ENCODE results near the gene ZFR2. TPM values are rescaled to one million over a fixed set of nuclear protein-coding genes. Genes with fewer than 3 reads are reported as not detected.
A peak's percentile ranks its signal among the peaks of the same experiment; 100 is the strongest.
"Not testable (repeated sequence)": the region's sequence is repeated elsewhere in the genome, so short reads cannot be mapped to it uniquely, and the experiment has no call there.

The ZFR2 gene
- total RNA-seq, 1 experiment from 2014 or later, result 1.7 TPM

DNA sequence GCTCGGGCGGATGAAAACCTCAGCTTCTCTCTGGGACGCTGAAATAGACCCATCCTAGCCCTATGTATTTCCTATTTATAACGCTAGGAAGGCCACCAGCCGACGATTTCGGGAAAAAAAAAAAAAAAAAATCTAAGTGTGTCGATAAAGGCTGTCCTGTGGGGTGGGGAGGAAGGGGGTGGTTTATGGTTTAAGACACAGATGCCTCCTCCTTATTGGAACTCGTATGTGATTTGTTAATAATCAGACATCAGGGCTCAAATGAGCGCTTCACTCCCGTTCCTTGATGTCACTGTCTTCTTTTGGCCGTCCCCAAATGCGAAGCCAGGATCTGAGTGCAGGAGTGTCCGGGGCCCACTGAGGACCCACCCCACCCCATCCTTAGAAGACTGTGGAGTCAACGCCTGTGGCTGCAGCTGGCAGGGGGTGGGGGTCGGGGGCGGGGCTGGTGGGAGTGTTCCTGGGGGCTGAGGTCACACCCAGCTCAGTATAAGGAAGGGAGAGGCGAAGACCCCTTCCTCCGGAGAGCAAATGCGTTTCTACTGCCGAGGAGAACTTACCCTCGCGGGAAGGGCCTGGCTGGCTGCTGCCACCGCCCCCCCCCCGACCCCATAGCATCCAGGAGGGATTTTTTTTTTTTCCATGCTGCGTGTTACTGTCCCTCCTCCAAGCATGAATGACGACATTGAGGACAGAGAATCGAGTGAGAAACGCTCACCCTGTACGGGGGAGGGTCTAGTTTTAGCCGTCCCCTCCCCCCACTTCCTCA lies 12.6 kb upstream of the ZFR2 start:
- POLR2A ChIA-PET (ENCODE audit: low non-redundant PET), result no interaction called here

DNA sequence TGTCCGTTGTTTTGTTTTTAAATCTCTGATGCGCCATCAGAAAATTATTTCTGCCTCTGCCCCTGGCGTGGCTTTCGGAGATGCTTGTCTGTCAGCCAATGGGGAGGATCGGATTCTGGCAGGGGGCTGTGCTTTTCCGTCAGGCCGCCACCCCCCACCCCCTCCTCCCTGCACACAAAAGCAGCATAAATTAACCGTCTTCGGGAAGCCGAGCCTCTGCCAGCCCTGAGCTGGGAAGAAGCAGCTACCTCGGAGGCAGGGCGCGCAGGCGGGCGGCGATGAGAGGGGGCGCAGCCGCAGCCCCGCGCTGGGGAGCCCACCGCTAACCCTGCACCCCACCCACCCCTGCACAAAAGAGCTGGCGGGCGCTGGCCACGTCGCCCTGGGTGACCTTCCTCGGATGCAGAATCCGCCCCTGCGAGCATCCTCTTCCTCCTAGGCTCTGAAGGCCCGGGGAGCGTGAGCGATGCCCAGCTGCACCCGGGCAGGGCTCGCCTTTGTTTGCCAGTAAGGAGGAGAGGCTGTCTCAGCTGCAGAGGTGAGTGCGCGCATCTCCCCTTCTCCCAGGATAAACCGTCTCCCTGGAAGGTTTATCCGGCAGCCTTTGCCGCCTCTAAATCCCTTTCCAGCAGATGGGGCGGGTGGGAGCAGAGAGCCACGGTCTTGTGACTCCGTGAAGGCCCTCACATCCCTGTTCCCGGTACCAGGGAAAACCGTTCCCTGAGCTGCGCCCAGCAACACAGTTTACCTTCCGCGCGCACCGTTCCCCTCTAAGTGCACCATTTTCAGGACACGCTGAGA lies 11.8 kb upstream of the ZFR2 start, which contains the start of gene ATCAY:
TSS of gene ATCAY (plus strand) at position 215 of the 801 bp plus-strand sequence. CDS start 5,083 bp downstream, outside the sequence.
- intact Hi-C loops (cut with micrococcal nuclease; ENCODE audit: unreplicated experiment), result no loop called here
- no TSS peak for BruUV-seq (replicated peaks)
- peak; percentile 75 for DNase-seq (ENCODE audit: low spot score)
- TF ChIP-seq, protein P1, sequence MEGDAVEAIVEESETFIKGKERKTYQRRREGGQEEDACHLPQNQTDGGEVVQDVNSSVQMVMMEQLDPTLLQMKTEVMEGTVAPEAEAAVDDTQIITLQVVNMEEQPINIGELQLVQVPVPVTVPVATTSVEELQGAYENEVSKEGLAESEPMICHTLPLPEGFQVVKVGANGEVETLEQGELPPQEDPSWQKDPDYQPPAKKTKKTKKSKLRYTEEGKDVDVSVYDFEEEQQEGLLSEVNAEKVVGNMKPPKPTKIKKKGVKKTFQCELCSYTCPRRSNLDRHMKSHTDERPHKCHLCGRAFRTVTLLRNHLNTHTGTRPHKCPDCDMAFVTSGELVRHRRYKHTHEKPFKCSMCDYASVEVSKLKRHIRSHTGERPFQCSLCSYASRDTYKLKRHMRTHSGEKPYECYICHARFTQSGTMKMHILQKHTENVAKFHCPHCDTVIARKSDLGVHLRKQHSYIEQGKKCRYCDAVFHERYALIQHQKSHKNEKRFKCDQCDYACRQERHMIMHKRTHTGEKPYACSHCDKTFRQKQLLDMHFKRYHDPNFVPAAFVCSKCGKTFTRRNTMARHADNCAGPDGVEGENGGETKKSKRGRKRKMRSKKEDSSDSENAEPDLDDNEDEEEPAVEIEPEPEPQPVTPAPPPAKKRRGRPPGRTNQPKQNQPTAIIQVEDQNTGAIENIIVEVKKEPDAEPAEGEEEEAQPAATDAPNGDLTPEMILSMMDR (conservative IDR thresholded peaks at IDR 0.05; ENCODE audit: low read depth, low read length), result no peak
- no peak for TF ChIP-seq EZH2 (IDR thresholded peaks at IDR 0.05; ENCODE audit: borderline replicate concordance, low read depth, low read length, poor library complexity, severe bottlenecking)
- Histone ChIP-seq H3K4me1 (ENCODE audit: insufficient read depth, low read length, poor library complexity, severe bottlenecking) (no peaks in the 10 kb centered on the region), H3K4me3 (ENCODE audit: low read depth, low read length, poor library complexity, severe bottlenecking) (peak within 1 kb of the TSS; percentile 26), H3K27ac (ENCODE audit: low read depth, low read length, poor library complexity, severe bottlenecking) (no peak within 1 kb of the TSS), H3K27me3 (replicated peaks; ENCODE audit: insufficient read depth, low read depth, low read length, poor library complexity) (peaks cover 26% of the 10 kb centered on the region), H3K9me3 (ENCODE audit: low read depth, low read length, poor library complexity, severe bottlenecking) (no peaks in the 10 kb centered on the region), H3K36me3 (ENCODE audit: insufficient read depth, low read length, poor library complexity, severe bottlenecking) (no peaks in the 10 kb centered on the region)
- ChIA-PET POLR2A (ENCODE audit: low non-redundant PET) (interaction anchor here (0.7 kb wide), 1 partner anchor 783 kb away, joined by 4 read pairs; no protein-coding TSS in a partner anchor), CTCF (interaction anchor here (0.6 kb wide), 3 partner anchors 125 to 155 kb away, joined by 6 to 8 read pairs (median 6); no protein-coding TSS in a partner anchor)

More for the DNA sequence above, 12.6 kb upstream of the ZFR2 start:
- Histone ChIP-seq H3K4me3 (ENCODE audit: low read depth, low read length, poor library complexity, severe bottlenecking) (peak overlapping the region; percentile 26), H3K9me3 (ENCODE audit: low read depth, low read length, poor library complexity, severe bottlenecking) (no peaks in the 10 kb centered on the region), H3K27ac (ENCODE audit: low read depth, low read length, poor library complexity, severe bottlenecking) (no peak overlapping the region), H3K36me3 (ENCODE audit: insufficient read depth, low read length, poor library complexity, severe bottlenecking) (no peaks in the 10 kb centered on the region), H3K4me1 (ENCODE audit: insufficient read depth, low read length, poor library complexity, severe bottlenecking) (no peaks in the 10 kb centered on the region), H3K27me3 (replicated peaks; ENCODE audit: insufficient read depth, low read depth, low read length, poor library complexity) (peaks cover 26% of the 10 kb centered on the region)
- TF ChIP-seq, protein P1 (conservative IDR thresholded peaks at IDR 0.05; ENCODE audit: low read depth, low read length), result no peak
- no peak for TF ChIP-seq EZH2 (IDR thresholded peaks at IDR 0.05; ENCODE audit: borderline replicate concordance, low read depth, low read length, poor library complexity, severe bottlenecking)
- intact Hi-C loops (cut with micrococcal nuclease; ENCODE audit: unreplicated experiment), result no loop called here
- DNase-seq (ENCODE audit: low spot score), result no peak
- CTCF ChIA-PET, result interaction anchor here (0.6 kb wide), 1 partner anchor 126 kb away, joined by 8 read pairs; no protein-coding TSS in a partner anchor
- no TSS peak for BruUV-seq (replicated peaks)

DNA sequence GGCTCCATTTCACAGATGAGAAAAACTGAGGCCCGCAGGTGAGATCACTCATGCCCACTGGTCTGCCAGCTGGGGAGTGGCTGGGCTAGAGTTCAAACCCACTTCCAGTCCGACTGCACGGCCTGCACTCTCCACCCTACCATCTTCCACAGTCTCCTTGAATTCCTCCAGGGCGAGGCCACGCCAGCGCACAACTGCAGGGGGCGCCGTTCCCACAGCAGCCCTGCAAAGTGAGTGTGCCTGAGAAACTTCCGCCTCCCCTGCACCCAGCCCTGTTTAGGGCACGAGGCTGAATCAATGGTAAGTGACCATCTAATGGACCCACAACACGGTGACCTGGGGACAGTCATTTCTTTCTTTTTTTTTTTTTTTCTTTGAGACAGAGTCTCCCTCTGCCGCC lies 10.8 kb upstream of the ZFR2 start:
- H3K9me3 ChIP-seq (ENCODE audit: low read depth, low read length, poor library complexity, severe bottlenecking), result no peaks in the 10 kb centered on the region
- H3K4me3 ChIP-seq (ENCODE audit: low read depth, low read length, poor library complexity, severe bottlenecking), result no peak overlapping the region
- ChIA-PET CTCF (no interaction called here), POLR2A (ENCODE audit: low non-redundant PET) (no interaction called here)
- H3K36me3 ChIP-seq (ENCODE audit: insufficient read depth, low read length, poor library complexity, severe bottlenecking), result no peaks in the 10 kb centered on the region
- intact Hi-C loops (cut with micrococcal nuclease; ENCODE audit: unreplicated experiment), result no loop called here
- no peak overlapping the region for H3K27ac ChIP-seq (ENCODE audit: low read depth, low read length, poor library complexity, severe bottlenecking)
- H3K27me3 ChIP-seq (replicated peaks; ENCODE audit: insufficient read depth, low read depth, low read length, poor library complexity), result peaks cover 26% of the 10 kb centered on the region
- no peak for DNase-seq (ENCODE audit: low spot score)
- no peaks in the 10 kb centered on the region for H3K4me1 ChIP-seq (ENCODE audit: insufficient read depth, low read length, poor library complexity, severe bottlenecking)
- no TSS peak for BruUV-seq (replicated peaks)
- TF ChIP-seq EZH2 (IDR thresholded peaks at IDR 0.05; ENCODE audit: borderline replicate concordance, low read depth, low read length, poor library complexity, severe bottlenecking), result no peak
- TF ChIP-seq, protein P1 (conservative IDR thresholded peaks at IDR 0.05; ENCODE audit: low read depth, low read length), result peak; percentile 52

DNA sequence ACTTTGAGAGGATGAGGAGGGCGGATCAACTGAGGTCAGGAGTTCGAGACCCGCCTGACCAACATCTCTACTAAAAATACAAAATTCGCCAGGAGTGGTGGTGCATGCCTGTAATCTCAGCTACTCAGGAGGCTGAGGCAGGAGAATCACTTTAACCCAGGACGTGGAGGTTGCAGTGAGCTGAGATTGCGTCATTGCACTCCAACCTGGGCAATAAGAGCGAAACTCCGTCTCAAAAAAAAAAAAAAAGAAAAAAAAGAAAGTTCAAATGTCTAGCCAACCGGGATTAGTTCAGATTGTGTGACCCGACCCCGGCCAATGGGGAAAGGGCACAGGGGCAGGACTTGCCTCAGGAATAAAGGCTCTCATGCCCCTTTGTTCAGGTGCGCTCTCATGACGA lies 5.9 kb upstream of the ZFR2 start:
- BruUV-seq (replicated peaks); H3K27me3 ChIP-seq (replicated peaks; ENCODE audit: insufficient read depth, low read depth, low read length, poor library complexity); H3K27ac ChIP-seq (ENCODE audit: low read depth, low read length, poor library complexity, severe bottlenecking); H3K36me3 ChIP-seq (ENCODE audit: insufficient read depth, low read length, poor library complexity, severe bottlenecking); CTCF ChIA-PET; DNase-seq (ENCODE audit: low spot score); H3K4me3 ChIP-seq (ENCODE audit: low read depth, low read length, poor library complexity, severe bottlenecking); H3K4me1 ChIP-seq (ENCODE audit: insufficient read depth, low read length, poor library complexity, severe bottlenecking); POLR2A ChIA-PET (ENCODE audit: low non-redundant PET); H3K9me3 ChIP-seq (ENCODE audit: low read depth, low read length, poor library complexity, severe bottlenecking); intact Hi-C loops (cut with micrococcal nuclease; ENCODE audit: unreplicated experiment): not testable (repeated sequence)
